GM21619 (cell line): ENCODE data around the gene TCF7L1.

Source experiments
- ATAC-seq: cut with Tn5 transposase; IDR thresholded peaks from one replicate; pipeline ENCODE4 v1.9.1; 2021; ENCODE audit not compliant: unreplicated experiment

The TCF7L1 gene

GRCh38 chr2:85344356-85344954 lies 211.3 kb downstream of the TCF7L1 start:
- no peak for ATAC-seq

- ATAC-seq, result no peak
Measured at GRCh38 chr2:85347599-85347998, 214.4 kb downstream of the TCF7L1 start.

GRCh38 chr2:85353876-85354285 lies 220.7 kb downstream of the TCF7L1 start:
- no peak for ATAC-seq

- peak; percentile 96 for ATAC-seq
Measured at GRCh38 chr2:85354286-85355072, 221.3 kb downstream of the TCF7L1 start, which contains the start of the genes ELMOD3 and RETSAT. TSS of gene ELMOD3 (plus strand) at chr2:85354769. CDS start at chr2:85357199, 2,430 bp downstream. TSS of gene RETSAT (minus strand) at chr2:85354528. CDS start at chr2:85354507, 21 bp downstream.

GRCh38 chr2:85355073-85355410 lies 221.8 kb downstream of the TCF7L1 start:
- no peak for ATAC-seq

- no peak for ATAC-seq
Measured at GRCh38 chr2:85355521-85355920, 222.3 kb downstream of the TCF7L1 start.

GRCh38 chr2:85356186-85356585 lies 223.0 kb downstream of the TCF7L1 start:
- ATAC-seq, result no peak

- no peak for ATAC-seq
Measured at GRCh38 chr2:85357736-85358135, 224.5 kb downstream of the TCF7L1 start.
